BJ (cell line): ENCODE data around the gene TTC21B. TPM values are rescaled to one million over a fixed set of nuclear protein-coding genes. Genes with fewer than 3 reads are reported as not detected.
"Not testable (repeated sequence)": the region's sequence is repeated elsewhere in the genome, so short reads cannot be mapped to it uniquely, and the experiment has no call there.

ENCODE experiments used
- CTCF ChIA-PET: fragments of 350-600 bp; formaldehyde crosslinking; extraction: SDS; loops from one replicate; lab custom pipeline; 2021; ENCODE audit warnings: antibody characterized with exemption, inconsistent platforms; lab: Yijun Ruan, JAX
- POLR2A ChIA-PET: fragments of 300-600 bp; sonication (Branson Sonifier 250); formaldehyde crosslinking; extraction: SDS; loops from one replicate; lab custom pipeline; 2021; ENCODE audit warnings: antibody characterized with exemption; lab: Charles Lee
- DNase-seq: peaks from one replicate; pipeline ENCODE4 v3.0.0-alpha.2; 2011; ENCODE audit warnings: low read depth
- H3K27me3 ChIP-seq: 2 replicates; pipeline ENCODE4 v1.6.0; 2011; ENCODE audit warnings: low read length; ENCODE audit not compliant: control insufficient read depth, insufficient read depth
- H3K36me3 ChIP-seq: 2 replicates; pipeline ENCODE4 v1.5.1; 2011; ENCODE audit warnings: low read length; ENCODE audit not compliant: control insufficient read depth, insufficient read depth
- H3K4me3 ChIP-seq: 2 replicates; pipeline ENCODE4 v1.5.1; 2011; ENCODE audit warnings: low read depth, mild to moderate bottlenecking, control low read depth, low read length
- CTCF ChIP-seq: IDR thresholded peaks from 2 replicates; pipeline ENCODE4 v1.5.1; 2011; ENCODE audit warnings: low read depth, mild to moderate bottlenecking, control low read depth, inconsistent platforms, low read length, moderate library complexity; ENCODE audit not compliant: insufficient read depth
- polyA plus RNA-seq: library from polyadenylated mRNA; depleted of rRNA; stranded (reverse); fragments of >200 nt; gene quantifications from 2 replicates; pipeline ENCODE4 v1.2.3, GENCODE V29; 2011

Gene TTC21B
- polyA plus RNA-seq, 1 experiment, result 12.1 TPM

GRCh38 chr2:165863810-165864261 lies 89.7 kb downstream of the TTC21B start:
- Histone ChIP-seq H3K27me3 (no peaks in the 10 kb centered on the region), H3K4me3 (no peak overlapping the region), H3K36me3 (no peaks in the 10 kb centered on the region)
- no peak for DNase-seq
- ChIA-PET CTCF (no interaction called here), POLR2A (no interaction called here)
- no peak for TF ChIP-seq CTCF

- H3K4me3 ChIP-seq, H3K36me3 ChIP-seq, H3K27me3 ChIP-seq, DNase-seq, POLR2A ChIA-PET: not testable (repeated sequence)
- CTCF ChIA-PET, result interaction anchor here (1.4 kb wide), 1 partner anchor 13 kb away, joined by 4 read pairs; no protein-coding TSS in a partner anchor
Observed at GRCh38 chr2:165861083-165861482, 92.5 kb downstream of the TTC21B start.

GRCh38 chr2:165859723-165860122 lies 93.9 kb downstream of the TTC21B start:
- CTCF ChIA-PET, result interaction anchor here (1.4 kb wide), 1 partner anchor 14 kb away, joined by 4 read pairs; no protein-coding TSS in a partner anchor

GRCh38 chr2:165857876-165858275 lies 95.7 kb downstream of the TTC21B start:
- H3K4me3 ChIP-seq, result no peak overlapping the region
- H3K36me3 ChIP-seq, result no peaks in the 10 kb centered on the region; the same call in 1 of the 2 replicates
- POLR2A ChIA-PET, result no interaction called here
- no peak for DNase-seq
- TF ChIP-seq CTCF, result no peak
- no peaks in the 10 kb centered on the region for H3K27me3 ChIP-seq
- CTCF ChIA-PET, result no interaction called here

More at GRCh38 chr2:165859723-165860122, 93.9 kb downstream of the TTC21B start:
- POLR2A ChIA-PET, H3K27me3 ChIP-seq, DNase-seq, H3K36me3 ChIP-seq, H3K4me3 ChIP-seq: not testable (repeated sequence)

- Histone ChIP-seq H3K36me3 (no peaks in the 10 kb centered on the region; the same call in 1 of the 2 replicates), H3K27me3 (no peaks in the 10 kb centered on the region), H3K4me3 (no peak overlapping the region)
- TF ChIP-seq CTCF, result no peak
- DNase-seq, result no peak
- CTCF ChIA-PET, result no interaction called here
- POLR2A ChIA-PET, result no interaction called here
Observed at GRCh38 chr2:165852394-165852793, 101.2 kb downstream of the TTC21B start.

GRCh38 chr2:165847001-165847400 lies 106.6 kb downstream of the TTC21B start:
- H3K36me3 ChIP-seq, result no peaks in the 10 kb centered on the region
- TF ChIP-seq CTCF, result no peak
- H3K4me3 ChIP-seq, result no peak overlapping the region
- no peaks in the 10 kb centered on the region for H3K27me3 ChIP-seq
- POLR2A ChIA-PET, result no interaction called here
- CTCF ChIA-PET, result interaction anchor here (0.7 kb wide), 1 partner anchor 65 kb away, joined by 3 read pairs; no protein-coding TSS in a partner anchor
- no peak for DNase-seq
